ENCODE results near the gene EXOC3.
"Not testable (repeated sequence)": the region's sequence is repeated elsewhere in the genome, so short reads cannot be mapped to it uniquely, and the experiment has no call there.

The EXOC3 gene

DNA sequence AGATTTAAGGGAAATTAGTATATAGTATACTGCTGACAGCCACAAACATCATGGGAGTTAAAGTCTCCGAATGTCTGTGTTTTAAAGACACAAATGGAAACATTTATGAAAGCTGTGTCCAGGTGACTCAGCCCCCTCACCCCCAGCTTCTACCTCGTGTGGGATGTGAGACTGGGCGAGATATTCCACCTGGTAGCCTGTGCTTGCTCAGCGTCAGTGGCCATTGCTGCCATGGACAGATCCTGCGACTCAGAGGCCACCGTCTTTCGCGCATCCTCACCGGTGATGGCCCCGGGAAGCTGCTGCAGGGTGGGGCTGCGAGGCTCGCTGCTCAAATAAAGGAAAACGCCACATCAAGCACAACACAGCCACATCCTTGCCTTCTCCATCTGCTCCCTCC, 31.2 kb upstream of the EXOC3 start:
- Histone ChIP-seq H2AFZ (ENCODE audit: low read depth, low read length) (no peak overlapping the region), H3K27me3 (ENCODE audit: low read depth, low read length) (no peaks in the 10 kb centered on the region), H3K9me3 (ENCODE audit: insufficient read depth, low read length) (no peaks in the 10 kb centered on the region), H3K27ac (ENCODE audit: low read length) (no peak overlapping the region), H3K9ac (ENCODE audit: low read length) (no peak overlapping the region), H3K4me3 (ENCODE audit: low read length) (no peak overlapping the region), H3K36me3 (replicated peaks; ENCODE audit: low read depth, low read length) (no peaks in the 10 kb centered on the region), H4K20me1 (ENCODE audit: insufficient read depth, low read length) (no peaks in the 10 kb centered on the region), H3K4me2 (ENCODE audit: low read length) (no peak overlapping the region), H3K4me1 (ENCODE audit: low read length) (no peaks in the 10 kb centered on the region), H3K79me2 (ENCODE audit: low read length) (no peaks in the 10 kb centered on the region)
- no peak for TF ChIP-seq EZH2phosphoT487 (IDR thresholded peaks at IDR 0.05; ENCODE audit: low read depth)
- TF ChIP-seq, protein P1, sequence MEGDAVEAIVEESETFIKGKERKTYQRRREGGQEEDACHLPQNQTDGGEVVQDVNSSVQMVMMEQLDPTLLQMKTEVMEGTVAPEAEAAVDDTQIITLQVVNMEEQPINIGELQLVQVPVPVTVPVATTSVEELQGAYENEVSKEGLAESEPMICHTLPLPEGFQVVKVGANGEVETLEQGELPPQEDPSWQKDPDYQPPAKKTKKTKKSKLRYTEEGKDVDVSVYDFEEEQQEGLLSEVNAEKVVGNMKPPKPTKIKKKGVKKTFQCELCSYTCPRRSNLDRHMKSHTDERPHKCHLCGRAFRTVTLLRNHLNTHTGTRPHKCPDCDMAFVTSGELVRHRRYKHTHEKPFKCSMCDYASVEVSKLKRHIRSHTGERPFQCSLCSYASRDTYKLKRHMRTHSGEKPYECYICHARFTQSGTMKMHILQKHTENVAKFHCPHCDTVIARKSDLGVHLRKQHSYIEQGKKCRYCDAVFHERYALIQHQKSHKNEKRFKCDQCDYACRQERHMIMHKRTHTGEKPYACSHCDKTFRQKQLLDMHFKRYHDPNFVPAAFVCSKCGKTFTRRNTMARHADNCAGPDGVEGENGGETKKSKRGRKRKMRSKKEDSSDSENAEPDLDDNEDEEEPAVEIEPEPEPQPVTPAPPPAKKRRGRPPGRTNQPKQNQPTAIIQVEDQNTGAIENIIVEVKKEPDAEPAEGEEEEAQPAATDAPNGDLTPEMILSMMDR (IDR thresholded peaks at IDR 0.05; ENCODE audit: low read depth, low read length): no peak

DNA sequence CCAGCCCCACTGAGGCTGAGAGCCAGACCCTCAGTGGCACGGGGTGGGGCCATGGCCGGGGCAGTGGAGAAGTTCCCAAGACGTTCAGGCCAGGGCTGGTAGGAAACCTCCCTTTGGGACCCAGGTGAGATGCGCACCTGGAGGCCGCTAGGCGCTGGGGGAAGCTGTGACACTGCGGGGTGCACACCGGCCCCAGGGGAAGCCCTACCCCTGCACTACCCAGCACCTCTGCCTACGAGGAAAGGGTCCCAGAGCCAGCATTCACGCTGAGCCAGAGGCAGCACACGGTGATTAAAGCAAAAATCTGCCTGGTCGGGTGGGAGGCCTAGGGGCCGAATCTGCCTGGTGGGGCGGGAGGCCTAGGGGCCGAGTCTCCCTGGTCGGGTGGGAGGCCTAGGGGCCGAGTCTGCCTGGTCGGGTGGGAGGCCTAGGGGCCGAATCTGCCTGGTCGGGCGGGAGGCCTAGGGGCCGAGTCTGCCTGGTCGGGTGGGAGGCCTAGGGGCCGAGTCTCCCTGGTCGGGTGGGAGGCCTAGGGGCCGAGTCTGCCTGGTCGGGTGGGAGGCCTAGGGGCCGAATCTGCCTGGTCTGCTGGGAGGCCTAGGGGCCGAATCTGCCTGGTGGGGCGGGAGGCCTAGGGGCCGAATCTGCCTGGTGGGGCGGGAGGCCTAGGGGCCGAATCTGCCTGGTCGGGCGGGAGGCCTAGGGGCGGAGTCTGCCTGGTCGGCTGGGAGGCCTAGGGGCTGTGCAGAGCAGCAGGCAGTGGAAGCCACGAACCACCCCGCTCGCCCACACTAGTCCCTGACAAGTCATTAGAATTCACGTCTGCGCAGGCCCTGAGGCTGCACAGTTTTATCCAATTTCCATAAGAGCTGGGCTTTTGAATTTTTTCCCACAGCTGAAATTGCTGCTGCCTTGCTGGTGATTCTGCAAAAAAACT, 27.7 kb upstream of the EXOC3 start:
- not testable (repeated sequence) for H3K4me1 ChIP-seq (ENCODE audit: low read length); H2AFZ ChIP-seq (ENCODE audit: low read depth, low read length); H4K20me1 ChIP-seq (ENCODE audit: insufficient read depth, low read length); H3K36me3 ChIP-seq (replicated peaks; ENCODE audit: low read depth, low read length); H3K27ac ChIP-seq (ENCODE audit: low read length); H3K79me2 ChIP-seq (ENCODE audit: low read length); H3K9me3 ChIP-seq (ENCODE audit: insufficient read depth, low read length); H3K9ac ChIP-seq (ENCODE audit: low read length); H3K27me3 ChIP-seq (ENCODE audit: low read depth, low read length); H3K4me2 ChIP-seq (ENCODE audit: low read length); H3K4me3 ChIP-seq (ENCODE audit: low read length)

DNA sequence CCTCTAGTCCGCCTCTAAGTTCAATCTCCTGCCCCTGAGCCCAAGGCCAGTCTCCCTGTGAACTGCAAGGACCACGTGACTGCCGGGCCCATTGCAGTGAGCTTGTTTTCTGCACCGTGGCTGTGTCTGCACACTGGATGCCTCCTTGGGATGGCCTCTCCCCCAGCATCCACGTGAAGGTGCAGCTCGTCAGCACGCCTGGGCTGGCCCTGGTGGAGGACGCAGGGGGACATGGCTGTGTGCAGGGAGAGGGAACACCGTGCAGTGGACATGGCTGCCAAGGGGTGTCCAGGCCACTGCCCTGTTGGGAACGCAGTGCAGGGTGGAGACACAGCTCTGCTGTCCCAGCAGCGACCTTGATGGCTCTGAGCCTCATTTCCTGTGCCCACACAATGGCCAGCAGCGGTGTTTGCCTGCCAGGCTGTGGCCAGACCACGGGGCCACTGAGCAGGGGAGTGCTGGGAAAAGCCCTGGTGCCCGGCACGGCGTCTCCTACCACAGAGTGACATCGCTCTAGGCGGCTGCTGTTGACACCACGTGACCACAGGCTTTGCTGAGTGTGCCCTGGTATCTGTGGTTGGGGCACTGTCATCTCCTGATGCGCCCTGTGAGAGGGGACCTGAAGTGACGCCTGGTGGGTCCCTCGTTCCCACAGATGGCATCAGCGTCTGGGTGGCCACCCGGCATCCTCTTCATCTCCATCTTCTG, 26.9 kb upstream of the EXOC3 start:
- no peaks in the 10 kb centered on the region for H3K9me3 ChIP-seq (ENCODE audit: insufficient read depth, low read length)
- TF ChIP-seq EZH2phosphoT487 (IDR thresholded peaks at IDR 0.05; ENCODE audit: low read depth): no peak
- TF ChIP-seq, protein P1 (IDR thresholded peaks at IDR 0.05; ENCODE audit: low read depth, low read length): no peak
- no peak overlapping the region for H3K4me3 ChIP-seq (ENCODE audit: low read length)
- no peak overlapping the region for H2AFZ ChIP-seq (ENCODE audit: low read depth, low read length)
- H3K9ac ChIP-seq (ENCODE audit: low read length): no peak overlapping the region
- no peaks in the 10 kb centered on the region for H3K4me1 ChIP-seq (ENCODE audit: low read length)
- no peak overlapping the region for H3K4me2 ChIP-seq (ENCODE audit: low read length)
- no peaks in the 10 kb centered on the region for H4K20me1 ChIP-seq (ENCODE audit: insufficient read depth, low read length)
- no peaks in the 10 kb centered on the region for H3K79me2 ChIP-seq (ENCODE audit: low read length)
- no peaks in the 10 kb centered on the region for H3K36me3 ChIP-seq (replicated peaks; ENCODE audit: low read depth, low read length)
- H3K27ac ChIP-seq (ENCODE audit: low read length): no peak overlapping the region
- H3K27me3 ChIP-seq (ENCODE audit: low read depth, low read length): no peaks in the 10 kb centered on the region

DNA sequence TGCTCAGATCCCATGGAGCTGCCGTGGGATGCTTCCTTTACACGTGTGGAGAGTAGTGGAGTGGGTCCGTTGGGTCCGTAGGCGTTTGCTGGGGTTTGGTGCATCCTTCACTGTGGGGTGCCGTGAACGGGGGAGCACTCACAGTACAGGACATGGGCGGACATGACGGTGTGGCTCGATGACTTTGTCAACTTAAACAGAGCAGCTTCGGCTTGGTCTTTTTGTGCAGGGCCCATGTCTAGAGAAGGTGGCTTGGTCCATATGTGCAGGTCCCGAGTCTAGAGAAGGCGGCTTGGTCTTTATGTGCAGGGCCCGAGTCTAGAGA, 26.4 kb upstream of the EXOC3 start:
- Histone ChIP-seq H3K4me1 (ENCODE audit: low read length) (no peaks in the 10 kb centered on the region), H3K9ac (ENCODE audit: low read length) (no peak overlapping the region), H3K36me3 (replicated peaks; ENCODE audit: low read depth, low read length) (no peaks in the 10 kb centered on the region), H3K27ac (ENCODE audit: low read length) (no peak overlapping the region), H3K4me3 (ENCODE audit: low read length) (no peak overlapping the region), H3K27me3 (ENCODE audit: low read depth, low read length) (no peaks in the 10 kb centered on the region), H3K79me2 (ENCODE audit: low read length) (no peaks in the 10 kb centered on the region), H3K4me2 (ENCODE audit: low read length) (no peak overlapping the region), H3K9me3 (ENCODE audit: insufficient read depth, low read length) (no peaks in the 10 kb centered on the region), H2AFZ (ENCODE audit: low read depth, low read length) (no peak overlapping the region), H4K20me1 (ENCODE audit: insufficient read depth, low read length) (no peaks in the 10 kb centered on the region)
- TF ChIP-seq, protein P1 (IDR thresholded peaks at IDR 0.05; ENCODE audit: low read depth, low read length): no peak
- TF ChIP-seq EZH2phosphoT487 (IDR thresholded peaks at IDR 0.05; ENCODE audit: low read depth): no peak
